HT1080 (cell line): ENCODE measurements around the gene SNX18. TPM values are rescaled to one million over a fixed set of nuclear protein-coding genes. Genes with fewer than 3 reads are reported as not detected.
"Not testable (repeated sequence)": the region's sequence is repeated elsewhere in the genome, so short reads cannot be mapped to it uniquely, and the experiment has no call there.

ENCODE experiments used
- DNase-seq: peaks from one replicate; pipeline ENCODE4 v3.0.0-alpha.2; 2015; ENCODE audit warnings: low read depth
- polyA plus RNA-seq, 2 experiments: library from polyadenylated mRNA; depleted of rRNA; stranded (reverse); fragments of >200 nt; gene quantifications; 2 replicates each; pipeline ENCODE4 v1.2.3, GENCODE V29; 2015
- total RNA-seq: library from RNA; depleted of rRNA; stranded (reverse); fragments of >200 nt; shearing (Covaris generic); gene quantifications from 2 replicates; pipeline ENCODE4 v1.2.3, GENCODE V29; 2014; rRNA removed

Gene SNX18
- 9.4 and 14.5 TPM in 2 replicates for total RNA-seq
- 5.7 and 6.1 TPM in 2 replicates for polyA plus RNA-seq (2015; cell fraction: cytosol; rRNA removed)
- polyA plus RNA-seq (2015; cell fraction: nucleus; rRNA removed): 3.9 and 4.6 TPM in 2 replicates

GRCh38 chr5:54517512-54518145, at the start of gene SNX18:
Gene SNX18 (plus strand): TSS chr5:54517759. CDS start chr5:54517953, 194 bp downstream.
- peak; percentile 77 for DNase-seq

GRCh38 chr5:54469622-54470021, 47.9 kb upstream of the SNX18 start:
- no peak for DNase-seq

- DNase-seq: no peak
These were observed 47.4 kb upstream of the SNX18 start for GRCh38 chr5:54470128-54470527.

- no peak for DNase-seq
These were observed 46.9 kb upstream of the SNX18 start for GRCh38 chr5:54470677-54471076.

- no peak for DNase-seq
These were observed 46.2 kb upstream of the SNX18 start for GRCh38 chr5:54471398-54471797.

- no peak for DNase-seq
These were observed 40.9 kb upstream of the SNX18 start for GRCh38 chr5:54476682-54477081.

GRCh38 chr5:54477941-54478478, 39.5 kb upstream of the SNX18 start:
- no peak for DNase-seq

- DNase-seq: no peak
These were observed 37.3 kb upstream of the SNX18 start for GRCh38 chr5:54480296-54480695.

GRCh38 chr5:54484219-54484894, 33.2 kb upstream of the SNX18 start:
- DNase-seq: no peak

- not testable (repeated sequence) for DNase-seq
These were observed 31.9 kb upstream of the SNX18 start for GRCh38 chr5:54485659-54486058.

GRCh38 chr5:54489648-54489979, 27.9 kb upstream of the SNX18 start:
- not testable (repeated sequence) for DNase-seq

GRCh38 chr5:54491326-54491725, 26.2 kb upstream of the SNX18 start:
- DNase-seq: no peak

GRCh38 chr5:54492178-54492577, 25.4 kb upstream of the SNX18 start:
- DNase-seq: no peak

- DNase-seq: no peak
These were observed 22.5 kb upstream of the SNX18 start for GRCh38 chr5:54495027-54495426.

GRCh38 chr5:54514291-54514690, 3.3 kb upstream of the SNX18 start:
- DNase-seq: peak; percentile 7

- peak; percentile 37 for DNase-seq
These were observed 2.6 kb upstream of the SNX18 start for GRCh38 chr5:54514841-54515432.

GRCh38 chr5:54515634-54516033, 1.9 kb upstream of the SNX18 start:
- no peak for DNase-seq

GRCh38 chr5:54516051-54516655, 1.4 kb upstream of the SNX18 start:
- no peak for DNase-seq

GRCh38 chr5:54517174-54517511, 416 bp upstream of the SNX18 start:
- DNase-seq: no peak

- DNase-seq: peak; percentile 11
These were observed 723 bp downstream of the SNX18 start for GRCh38 chr5:54518146-54518817.

GRCh38 chr5:54518818-54519508, 1.4 kb downstream of the SNX18 start:
- no peak for DNase-seq
